AG08396 (cell line): ENCODE measurements around the gene RNF130.

ENCODE experiments used
- DNase-seq: peaks from one replicate; pipeline ENCODE4 v3.0.0; 2012; ENCODE audit warnings: low spot score, mixed read lengths

RNF130 gene

GRCh38 chr5:179915406-179915935 lies 156.1 kb downstream of the RNF130 start:
- no peak for DNase-seq

DNA sequence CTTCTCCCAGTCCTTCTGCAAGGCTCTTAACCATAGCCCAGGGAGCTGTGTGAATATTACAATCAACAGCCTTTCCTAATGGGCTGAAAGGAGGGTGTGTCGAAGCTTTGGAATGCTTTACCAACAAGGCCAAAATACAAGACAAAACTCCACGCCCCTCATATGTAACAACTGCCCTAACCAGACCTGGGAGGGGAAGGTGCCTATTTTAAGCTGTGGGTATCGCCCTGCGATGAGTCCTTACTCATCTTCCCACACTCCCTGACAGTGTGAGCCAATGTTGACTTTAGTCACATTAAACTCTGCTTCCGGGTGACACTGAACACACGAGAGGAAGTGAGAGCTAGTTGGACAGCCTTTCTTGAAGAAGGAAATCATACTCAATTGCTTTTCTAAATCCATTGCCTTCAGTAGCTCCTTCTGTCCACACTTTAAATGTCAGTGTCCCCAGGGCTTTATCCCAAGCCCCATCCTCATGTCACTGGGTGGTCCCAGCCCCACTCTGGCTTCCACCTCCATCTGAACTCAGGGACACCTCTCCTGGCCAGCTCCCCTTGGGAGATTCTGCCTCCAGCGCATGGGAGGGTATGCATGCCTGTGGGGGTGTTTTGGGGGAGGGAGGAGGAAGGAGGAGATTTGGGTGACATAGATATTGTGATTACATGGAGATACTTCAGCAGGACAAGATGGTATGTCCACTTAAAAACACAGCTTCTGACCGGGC lies 157.4 kb downstream of the RNF130 start:
- DNase-seq, result peak; percentile 41

- DNase-seq, result no peak
Observed at GRCh38 chr5:179913461-179913860, 158.1 kb downstream of the RNF130 start.

GRCh38 chr5:179912951-179913350 lies 158.6 kb downstream of the RNF130 start:
- DNase-seq, result no peak

DNA sequence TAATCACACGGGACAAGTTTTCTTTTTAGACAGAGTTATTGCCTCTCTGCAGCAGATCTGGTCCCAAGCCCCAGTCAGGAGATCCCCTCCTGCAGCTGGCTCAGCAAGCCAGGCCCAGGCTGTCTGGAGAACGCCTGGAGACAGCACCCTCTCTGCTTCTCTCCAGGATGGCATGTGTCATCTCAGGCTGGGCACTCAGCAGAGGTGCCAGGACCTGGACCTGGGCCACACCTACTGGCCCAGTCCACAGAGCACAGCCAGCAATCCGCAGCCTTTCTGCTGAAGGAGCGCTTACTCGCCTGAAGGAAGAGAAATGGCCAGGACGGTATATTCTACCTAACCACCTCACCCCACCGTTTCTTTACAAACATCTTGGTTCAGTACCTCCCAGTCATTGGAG lies 159.2 kb downstream of the RNF130 start:
- DNase-seq, result no peak

DNA sequence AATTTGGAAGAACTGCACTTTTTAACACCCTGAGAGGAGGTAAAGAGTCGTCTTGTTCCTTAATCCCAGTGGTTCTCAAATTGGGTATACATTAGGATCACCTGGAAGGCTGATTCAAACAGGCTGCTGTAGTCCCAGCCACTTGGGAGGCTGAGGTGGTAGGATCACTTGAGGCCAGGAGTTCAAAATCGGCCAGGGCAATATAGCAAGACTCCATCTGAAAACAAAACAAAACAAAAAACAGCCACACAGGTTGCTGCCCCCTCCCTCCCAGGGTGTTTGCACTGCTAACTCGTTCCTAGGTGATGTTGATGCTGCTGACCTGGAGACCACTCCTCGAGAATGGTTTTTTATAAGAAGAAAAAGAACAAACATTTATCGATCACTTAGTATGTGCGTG lies 162.3 kb downstream of the RNF130 start:
- DNase-seq, result no peak

GRCh38 chr5:179908528-179908927 lies 163.0 kb downstream of the RNF130 start:
- no peak for DNase-seq

DNA sequence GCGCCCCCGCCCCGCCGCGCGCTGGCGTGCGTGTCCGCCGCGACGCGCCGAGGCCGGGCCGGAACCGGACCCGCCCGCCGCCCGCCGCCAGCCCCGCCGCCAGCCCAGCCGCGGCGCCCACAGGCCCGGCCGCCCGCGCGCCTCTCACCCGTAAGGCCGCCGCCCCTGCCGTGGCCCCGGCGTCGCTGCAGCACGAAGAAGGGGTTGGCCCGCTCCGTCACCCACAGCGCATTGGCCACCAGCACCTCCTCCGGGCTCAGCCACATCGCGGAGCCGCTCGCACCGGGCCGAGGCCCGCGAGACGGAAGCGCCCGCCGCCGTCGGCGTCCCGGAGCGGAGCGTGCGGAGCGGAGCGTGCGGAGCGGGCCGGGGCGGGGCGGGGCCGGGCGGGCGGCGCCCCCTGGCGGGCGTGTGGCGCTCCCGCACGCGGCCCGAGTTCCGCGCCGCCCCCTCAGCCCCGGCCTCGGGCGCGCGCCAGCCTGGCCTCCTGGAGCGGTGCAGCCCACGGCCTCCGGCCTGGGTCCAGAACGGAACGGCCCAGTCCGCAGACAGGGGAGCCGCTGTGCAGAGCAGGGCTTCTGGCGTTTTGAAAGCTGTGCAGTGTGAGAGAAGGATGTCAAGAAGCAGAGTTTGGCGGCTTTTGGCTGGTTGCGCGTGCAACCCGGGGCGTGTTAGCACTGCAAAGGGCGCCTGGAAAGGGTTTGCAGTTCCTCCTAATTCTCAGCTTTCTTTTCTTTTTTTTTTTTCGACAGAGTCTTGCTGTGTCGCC lies 163.8 kb downstream of the RNF130 start, which contains the start of gene TBC1D9B:
Gene TBC1D9B (minus strand): TSS at position 342 of the 769 bp plus-strand sequence. CDS start 76 bp downstream, at position 266.
- peak; percentile 94 for DNase-seq

DNA sequence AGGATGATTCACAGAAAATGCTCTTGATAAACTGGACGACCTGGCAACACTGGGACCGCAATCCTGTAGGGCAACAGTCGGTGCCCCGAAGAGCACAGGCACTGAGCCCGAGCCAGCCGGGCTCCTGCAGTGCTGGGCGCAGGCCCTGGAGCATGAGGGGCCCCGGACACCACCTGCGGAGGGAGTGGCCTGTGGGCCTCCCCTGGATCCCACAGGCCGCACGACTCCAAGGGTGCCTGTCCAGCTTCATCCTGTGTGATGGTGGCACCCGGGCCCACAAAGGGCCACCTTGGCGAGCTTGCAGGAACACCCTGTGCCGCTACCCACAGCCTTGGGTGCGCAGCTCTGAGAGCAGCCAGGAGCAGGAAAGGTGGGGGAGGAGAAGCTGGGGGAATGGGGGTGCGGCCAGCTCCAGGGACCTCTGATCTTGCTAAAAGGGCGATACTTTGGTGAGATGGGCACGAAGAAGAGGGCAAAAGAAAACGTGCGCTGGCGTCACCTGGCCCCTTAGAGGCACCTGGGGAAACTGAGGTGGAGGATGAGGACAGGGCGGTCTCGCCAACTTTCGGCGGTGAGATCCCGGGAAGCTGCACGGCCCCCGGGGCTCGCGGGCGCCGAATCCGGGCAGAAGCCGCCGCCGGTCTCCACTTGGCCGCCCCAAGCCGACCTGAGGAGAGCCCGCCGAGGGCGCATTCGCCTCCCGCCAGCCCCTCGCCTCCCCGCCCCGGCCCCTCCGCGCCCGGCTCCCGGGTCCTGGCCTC lies 164.6 kb downstream of the RNF130 start:
- peak; percentile 40 for DNase-seq

GRCh38 chr5:179906294-179906794 lies 165.2 kb downstream of the RNF130 start:
- no peak for DNase-seq

- DNase-seq, result no peak
Observed at GRCh38 chr5:179905161-179905560, 166.4 kb downstream of the RNF130 start.
